Fibroblast of lung (primary cell): Measurements from ENCODE around the gene RNF215. TPM values are rescaled to one million over a fixed set of nuclear protein-coding genes. Genes with fewer than 3 reads are reported as not detected.

Experiments used
- DNase-seq, 2 donors: peaks; one replicate each; pipeline versions ENCODE4 v3.0.0 to v3.0.0-alpha.2; 2010; ENCODE audit warnings: low read depth in 2 of 2
- H2AFZ ChIP-seq: 2 replicates; pipeline ENCODE4 v1.5.1; 2012; ENCODE audit warnings: low read length, control low read depth, inconsistent platforms
- H3K27ac ChIP-seq: 2 replicates; pipeline ENCODE4 v1.5.1; 2011; ENCODE audit warnings: low read length, control low read depth; ENCODE audit not compliant: insufficient read depth
- H3K27me3 ChIP-seq: 2 replicates; pipeline ENCODE4 v1.5.1; 2011; ENCODE audit warnings: mild to moderate bottlenecking, low read length; ENCODE audit not compliant: control insufficient read depth, insufficient read depth
- H3K36me3 ChIP-seq: 2 replicates; pipeline ENCODE4 v1.5.1; 2011; ENCODE audit warnings: low read length; ENCODE audit not compliant: control insufficient read depth, insufficient read depth
- H3K4me1 ChIP-seq: 2 replicates; pipeline ENCODE4 v1.5.1; 2011; ENCODE audit warnings: low read length; ENCODE audit not compliant: control insufficient read depth, insufficient read depth; ENCODE audit errors: extremely low read depth
- H3K4me2 ChIP-seq: 2 replicates; pipeline ENCODE4 v1.5.1; 2011; ENCODE audit warnings: low read length, control low read depth; ENCODE audit not compliant: insufficient read depth; ENCODE audit errors: extremely low read depth
- H3K4me3 ChIP-seq, 4 experiments: fragments of 200-600 bp in 1 of 4; sonication (generic) in 1 of 4; replicated peaks in 1 of 4; 2 replicates each; pipeline ENCODE4 v1.5.1; 2011 to 2016; ENCODE audit warnings: low read length in 4 of 4, low read depth in 3 of 4, mild to moderate bottlenecking in 3 of 4, control low read depth in 2 of 4, inconsistent platforms in 1 of 4, mixed read lengths in 1 of 4; ENCODE audit not compliant: insufficient read depth in 1 of 4; ENCODE audit errors: control extremely low read depth in 1 of 4
- H3K79me2 ChIP-seq: 2 replicates; pipeline ENCODE4 v1.5.1; 2012; ENCODE audit warnings: mild to moderate bottlenecking, low read length, inconsistent platforms; ENCODE audit not compliant: control insufficient read depth, insufficient read depth
- H3K9ac ChIP-seq: 2 replicates; pipeline ENCODE4 v1.5.1; 2011; ENCODE audit warnings: mild to moderate bottlenecking, low read length, control low read depth; ENCODE audit not compliant: insufficient read depth
- H3K9me3 ChIP-seq: 2 replicates; pipeline ENCODE4 v1.5.1; 2012; ENCODE audit warnings: low read depth, low read length; ENCODE audit not compliant: control insufficient read depth, insufficient read depth
- H4K20me1 ChIP-seq: 2 replicates; pipeline ENCODE4 v1.5.1; 2011; ENCODE audit warnings: low read length; ENCODE audit not compliant: control insufficient read depth, insufficient read depth; ENCODE audit errors: extremely low read depth
- EZH2 ChIP-seq: IDR thresholded peaks from 2 replicates; pipeline ENCODE4 v1.5.1; 2012; ENCODE audit warnings: low read length, control low read depth, mild to moderate bottlenecking; ENCODE audit errors: missing control alignments
- polyA plus RNA-seq, 2 donors: library from polyadenylated mRNA; depleted of rRNA in 1 of 2; stranded (reverse) in 1 of 2; unstranded in 1 of 2; fragments of >200 nt; gene quantifications; 2 replicates each; pipeline ENCODE4 v1.2.1, GENCODE V29; 2011 to 2012; ENCODE audit warnings: missing spikeins in 1 of 2
- total RNA-seq: library from RNA; depleted of rRNA; stranded (reverse); fragments of >200 nt; gene quantifications from 2 replicates; pipeline ENCODE4 v1.2.1, GENCODE V29; 2014
- TF ChIP-seq, protein P1 (sequence below), 2 donors: IDR thresholded peaks in 1 of 2; conservative IDR thresholded peaks in 1 of 2; 1 replicate in 1 of 2; 2 replicates in 1 of 2; pipeline ENCODE4 v1.5.1; 2011 to 2012; ENCODE audit warnings: low read length in 2 of 2, control low read depth in 1 of 2, inconsistent platforms in 1 of 2, low read depth in 1 of 2, mild to moderate bottlenecking in 1 of 2

RNF215 gene
- total and polyA plus RNA-seq, 2 donors (not counting 1 experiment from before 2014, with no cell fraction given) = 5.3 to 30.2 TPM

DNA sequence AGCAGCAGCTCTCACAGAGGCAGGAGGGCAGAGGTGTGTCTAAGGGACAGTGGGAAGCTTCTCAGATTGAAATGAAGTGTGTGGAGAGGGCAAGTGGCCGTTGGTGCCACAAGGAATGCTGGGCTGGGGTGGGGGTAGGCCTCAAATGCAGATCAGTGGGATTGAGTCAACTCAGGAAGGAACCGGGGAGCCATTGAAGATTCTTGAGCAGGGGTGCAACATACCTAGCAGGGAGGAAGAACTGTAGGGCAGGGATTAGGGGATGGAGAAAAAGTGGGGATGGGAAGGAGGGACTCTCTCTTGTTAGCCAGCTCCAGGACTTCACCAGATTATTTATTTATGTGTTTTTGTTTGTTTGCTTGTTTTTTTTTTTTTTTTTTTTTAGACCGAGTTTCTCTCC is 6.7 kb upstream of the RNF215 start:
- TF ChIP-seq EZH2 = no peak
- H3K36me3 ChIP-seq = no peaks in the 10 kb centered on the region
- DNase-seq = no peak
- H3K4me1 ChIP-seq = peaks cover 10% of the 10 kb centered on the region
- H3K4me2 ChIP-seq = no peak overlapping the region
- no peak overlapping the region for H3K27ac ChIP-seq
- no peaks in the 10 kb centered on the region for H4K20me1 ChIP-seq
- H3K9me3 ChIP-seq = no peaks in the 10 kb centered on the region
- peaks cover 14% of the 10 kb centered on the region for H3K79me2 ChIP-seq
- H3K27me3 ChIP-seq = no peaks in the 10 kb centered on the region
- H3K9ac ChIP-seq = no peak overlapping the region
- no peak overlapping the region for H2AFZ ChIP-seq
- no peak overlapping the region for H3K4me3 ChIP-seq

DNA sequence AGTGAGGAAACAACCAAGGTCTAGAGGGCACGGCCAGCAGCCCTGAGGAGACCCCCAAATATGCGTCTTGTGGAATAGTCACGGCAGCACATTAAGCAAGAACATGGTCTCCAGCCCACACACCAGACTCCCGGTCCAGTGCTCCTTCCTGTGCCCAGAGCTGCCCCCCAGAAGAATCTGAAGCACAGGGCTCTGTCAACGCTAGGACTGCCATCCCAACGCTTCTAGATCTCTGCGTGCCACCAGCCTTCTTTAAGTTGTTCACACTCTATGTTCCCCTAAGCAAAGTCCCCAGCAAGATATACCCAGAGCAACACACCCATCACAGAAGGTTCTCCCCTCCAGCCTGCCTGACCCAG is 6.1 kb upstream of the RNF215 start:
- no peak for TF ChIP-seq EZH2
- TF ChIP-seq, protein P1, sequence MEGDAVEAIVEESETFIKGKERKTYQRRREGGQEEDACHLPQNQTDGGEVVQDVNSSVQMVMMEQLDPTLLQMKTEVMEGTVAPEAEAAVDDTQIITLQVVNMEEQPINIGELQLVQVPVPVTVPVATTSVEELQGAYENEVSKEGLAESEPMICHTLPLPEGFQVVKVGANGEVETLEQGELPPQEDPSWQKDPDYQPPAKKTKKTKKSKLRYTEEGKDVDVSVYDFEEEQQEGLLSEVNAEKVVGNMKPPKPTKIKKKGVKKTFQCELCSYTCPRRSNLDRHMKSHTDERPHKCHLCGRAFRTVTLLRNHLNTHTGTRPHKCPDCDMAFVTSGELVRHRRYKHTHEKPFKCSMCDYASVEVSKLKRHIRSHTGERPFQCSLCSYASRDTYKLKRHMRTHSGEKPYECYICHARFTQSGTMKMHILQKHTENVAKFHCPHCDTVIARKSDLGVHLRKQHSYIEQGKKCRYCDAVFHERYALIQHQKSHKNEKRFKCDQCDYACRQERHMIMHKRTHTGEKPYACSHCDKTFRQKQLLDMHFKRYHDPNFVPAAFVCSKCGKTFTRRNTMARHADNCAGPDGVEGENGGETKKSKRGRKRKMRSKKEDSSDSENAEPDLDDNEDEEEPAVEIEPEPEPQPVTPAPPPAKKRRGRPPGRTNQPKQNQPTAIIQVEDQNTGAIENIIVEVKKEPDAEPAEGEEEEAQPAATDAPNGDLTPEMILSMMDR (conservative IDR thresholded peaks at IDR 0.05 in 1 of 2, IDR thresholded peaks at IDR 0.05 in 1 of 2; ENCODE audit: low read depth in 1 of 2, low read length in 2 of 2) = no peak
- DNase-seq = no peak
- H3K4me1 ChIP-seq = peaks cover 4% of the 10 kb centered on the region

DNA sequence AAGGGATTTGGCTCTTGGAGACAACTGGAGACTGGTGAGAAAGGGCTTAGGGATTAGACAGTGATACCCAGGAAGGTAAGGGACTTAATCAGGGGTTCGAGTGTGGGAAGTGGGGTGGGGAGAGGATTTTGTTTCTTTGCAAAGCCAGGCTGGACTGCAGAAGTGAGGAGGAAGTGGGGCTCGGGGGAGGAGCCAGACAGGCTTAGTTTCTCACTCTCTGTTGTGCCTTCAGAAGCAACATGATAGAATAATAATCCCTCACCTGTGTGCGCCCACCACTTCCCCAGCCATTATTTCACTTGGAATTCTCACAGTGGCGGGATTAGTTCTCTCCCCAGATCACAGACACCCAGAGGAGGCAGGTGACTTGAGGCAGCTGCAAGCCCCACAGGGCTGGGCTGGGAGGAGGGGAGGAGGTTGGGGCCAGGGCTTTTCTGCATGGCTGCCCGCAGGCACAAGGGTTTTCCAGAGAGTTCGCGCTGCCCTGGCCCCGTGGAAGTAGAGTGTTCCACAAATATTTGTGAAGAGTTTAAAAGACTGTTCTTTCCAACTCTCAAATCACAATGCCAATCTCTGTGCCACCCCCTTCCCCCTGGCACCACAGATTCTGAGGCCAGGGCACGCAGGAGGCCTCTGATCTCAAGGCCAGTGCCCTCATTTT is 5.6 kb upstream of the RNF215 start:
- Histone ChIP-seq H3K79me2 (peaks cover 4% of the 10 kb centered on the region), H3K4me1 (peaks cover 2% of the 10 kb centered on the region), H3K27ac (no peak overlapping the region), H4K20me1 (no peaks in the 10 kb centered on the region), H2AFZ (no peak overlapping the region), H3K4me3 (no peak overlapping the region), H3K27me3 (no peaks in the 10 kb centered on the region), H3K4me2 (no peak overlapping the region), H3K9ac (no peak overlapping the region), H3K36me3 (no peaks in the 10 kb centered on the region), H3K9me3 (no peaks in the 10 kb centered on the region)
- DNase-seq = no peak
- TF ChIP-seq EZH2 = no peak
- TF ChIP-seq, protein P1 (conservative IDR thresholded peaks at IDR 0.05 in 1 of 2, IDR thresholded peaks at IDR 0.05 in 1 of 2; ENCODE audit: low read depth in 1 of 2, low read length in 2 of 2) = no peak

More for the DNA sequence above, 6.1 kb upstream of the RNF215 start:
- Histone ChIP-seq H4K20me1 (no peaks in the 10 kb centered on the region), H3K9ac (no peak overlapping the region), H3K79me2 (peaks cover 8% of the 10 kb centered on the region), H3K36me3 (no peaks in the 10 kb centered on the region), H3K9me3 (no peaks in the 10 kb centered on the region), H3K4me2 (no peak overlapping the region), H3K27ac (no peak overlapping the region), H3K27me3 (no peaks in the 10 kb centered on the region), H2AFZ (no peak overlapping the region), H3K4me3 (no peak overlapping the region)
